Measurements from ENCODE around the gene UVRAG. TPM values are rescaled to one million over a fixed set of nuclear protein-coding genes. Genes with fewer than 3 reads are reported as not detected.

The UVRAG gene
- total RNA-seq, 1 experiment from 2014 or later, result 19.3 TPM

DNA sequence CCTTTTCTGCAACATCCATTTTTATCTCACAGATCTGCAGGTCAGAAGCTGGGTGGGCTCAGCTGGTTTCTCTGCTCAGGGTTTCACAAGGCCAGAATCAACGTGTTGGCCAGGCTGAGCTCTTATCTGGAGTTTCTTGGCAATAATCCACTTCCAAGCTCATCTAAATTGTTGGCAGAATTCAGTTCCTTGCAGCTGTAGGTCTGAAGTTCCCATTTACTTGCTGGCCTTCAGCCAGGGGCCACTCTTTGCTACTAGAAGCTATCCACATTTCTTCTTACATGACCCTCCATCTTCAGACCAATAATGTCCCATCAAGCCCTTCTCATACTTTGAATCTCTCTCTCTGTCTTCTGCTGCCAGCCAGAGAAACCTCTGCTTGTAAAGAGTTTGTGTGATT is 287.8 kb downstream of the UVRAG start:
- no peak for DNase-seq (ENCODE audit: low spot score)

DNA sequence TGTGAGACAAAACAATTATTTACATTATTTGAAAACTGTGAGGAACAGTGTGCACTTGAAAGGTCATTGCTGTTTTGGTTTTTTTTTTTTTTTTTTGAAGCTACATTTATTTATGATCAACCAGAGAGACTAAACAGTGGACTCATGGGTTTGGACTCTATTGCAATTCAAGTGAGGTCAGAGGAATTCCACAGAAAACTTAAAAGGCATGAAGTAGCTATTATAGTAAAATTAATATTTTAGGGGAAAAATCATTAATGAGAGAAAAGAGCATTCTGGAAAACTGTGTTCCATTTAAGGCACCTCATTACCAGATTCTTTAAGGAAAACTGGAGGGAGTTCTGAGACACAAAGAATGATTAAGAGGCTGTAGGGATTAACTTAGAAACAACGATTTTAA is 288.4 kb downstream of the UVRAG start:
- no peak for DNase-seq (ENCODE audit: low spot score)

DNA sequence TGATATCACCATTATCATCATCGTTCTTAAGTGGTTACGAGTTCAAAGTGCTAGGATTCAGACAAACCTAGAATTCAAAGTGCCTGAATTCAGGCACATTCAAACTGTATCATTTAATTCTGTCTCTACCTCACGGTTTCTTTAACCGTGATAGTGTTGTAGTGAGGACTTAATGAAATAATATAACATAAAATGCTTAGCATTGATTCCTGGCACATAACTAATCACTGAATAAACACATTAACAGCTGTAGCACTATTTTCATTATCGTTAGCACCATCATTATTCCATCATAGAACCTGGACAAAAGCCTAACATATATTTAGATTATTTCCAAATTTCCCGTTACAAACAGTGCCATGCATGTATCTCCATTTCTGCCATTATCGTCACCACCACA is 289.3 kb downstream of the UVRAG start:
- no peak for DNase-seq (ENCODE audit: low spot score)

DNA sequence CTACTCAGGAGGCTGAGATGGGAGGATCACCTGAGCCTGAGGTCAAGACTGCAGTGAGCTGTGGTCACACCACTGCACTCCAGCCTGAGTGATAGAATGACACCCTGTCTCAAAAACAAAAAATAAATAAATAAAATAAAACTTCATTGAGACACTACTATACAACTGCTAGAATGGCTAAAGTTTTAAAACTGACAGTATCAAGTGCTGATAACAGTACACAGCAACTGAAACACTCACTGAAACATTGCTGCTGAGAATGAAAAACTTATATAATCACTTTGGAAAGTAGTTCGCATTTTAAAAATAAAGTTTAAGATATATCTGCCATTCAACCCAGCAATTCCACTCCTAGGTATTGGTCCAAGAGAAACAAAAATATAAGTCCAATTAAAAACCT is 290.6 kb downstream of the UVRAG start:
- no peak for DNase-seq (ENCODE audit: low spot score)

DNA sequence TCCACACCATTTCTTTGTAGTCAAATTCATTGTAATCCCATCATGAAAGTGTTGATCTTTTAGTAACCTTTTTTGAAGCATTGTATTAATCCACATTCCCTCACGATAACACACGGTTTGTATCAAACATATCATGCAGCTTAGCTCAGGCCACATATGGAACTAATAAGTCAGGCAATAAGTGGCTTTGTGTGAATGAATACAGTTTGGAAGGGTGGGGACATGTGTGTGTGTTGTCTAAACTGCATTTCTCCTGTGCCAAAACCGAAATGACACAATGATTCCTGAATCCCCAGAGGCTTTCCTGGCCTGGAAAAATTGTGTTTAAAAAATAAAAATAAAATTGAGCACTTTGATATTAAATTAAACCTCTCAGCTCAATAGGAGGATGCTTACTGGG is 293.0 kb downstream of the UVRAG start:
- no peak for DNase-seq (ENCODE audit: low spot score)

DNA sequence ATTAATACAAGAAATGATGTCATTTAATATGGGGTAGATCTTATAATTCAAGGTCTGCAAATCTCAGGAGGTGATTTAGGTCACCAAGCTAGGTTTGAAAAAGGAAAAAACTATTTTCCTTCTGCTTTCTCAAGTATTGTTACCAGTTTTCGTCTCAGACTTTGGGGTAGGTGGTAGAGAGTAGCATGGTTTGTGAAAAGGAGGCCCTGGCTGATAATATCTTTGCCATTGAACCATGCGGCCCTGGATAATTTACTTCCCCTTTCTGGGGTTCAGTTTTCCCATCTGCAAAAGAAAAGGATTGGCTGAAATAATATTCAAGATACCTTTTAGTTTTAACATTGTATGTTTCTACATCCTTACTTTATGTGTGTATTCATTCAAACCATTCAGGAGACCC is 299.2 kb downstream of the UVRAG start:
- DNase-seq (ENCODE audit: low spot score), result no peak

DNA sequence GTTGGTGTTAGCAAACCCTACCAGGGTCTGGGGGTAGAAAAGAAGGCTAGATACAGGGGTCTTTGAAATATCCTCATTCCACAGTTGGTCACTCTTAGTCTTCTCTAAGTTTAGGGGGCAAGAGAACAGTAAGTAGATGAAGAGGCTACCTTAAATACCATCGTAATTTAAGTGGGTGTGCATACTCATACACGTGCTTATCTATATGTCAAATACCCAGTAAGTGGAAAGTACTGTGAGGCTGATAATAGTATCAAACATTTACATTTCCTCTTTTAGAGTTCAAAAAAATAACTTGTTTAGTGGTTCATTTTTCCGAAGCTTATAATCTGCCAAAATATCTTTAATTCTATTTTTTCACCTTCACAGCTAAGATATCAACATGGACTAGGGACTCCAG is 300.5 kb downstream of the UVRAG start:
- no peak for DNase-seq (ENCODE audit: low spot score)

DNA sequence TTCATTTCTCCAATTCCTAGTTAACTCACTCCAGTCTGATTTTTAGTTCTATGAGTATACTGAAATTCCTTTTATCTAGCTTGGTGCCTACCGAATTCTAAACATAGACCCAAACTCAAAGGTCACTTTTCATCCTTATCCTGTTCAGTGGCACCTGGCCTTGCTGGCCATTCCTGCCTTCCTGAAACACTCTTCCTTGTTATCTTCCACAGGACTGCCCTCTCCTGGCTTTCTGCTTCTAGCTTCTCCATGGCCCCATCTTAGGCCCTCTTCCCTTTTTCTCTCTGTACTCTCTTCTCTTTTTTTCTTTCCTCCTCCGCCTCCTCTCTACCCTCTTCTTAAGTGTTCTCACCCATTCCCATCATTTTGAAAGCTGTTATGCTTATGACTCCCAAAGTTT is 304.0 kb downstream of the UVRAG start:
- DNase-seq (ENCODE audit: low spot score), result no peak

DNA sequence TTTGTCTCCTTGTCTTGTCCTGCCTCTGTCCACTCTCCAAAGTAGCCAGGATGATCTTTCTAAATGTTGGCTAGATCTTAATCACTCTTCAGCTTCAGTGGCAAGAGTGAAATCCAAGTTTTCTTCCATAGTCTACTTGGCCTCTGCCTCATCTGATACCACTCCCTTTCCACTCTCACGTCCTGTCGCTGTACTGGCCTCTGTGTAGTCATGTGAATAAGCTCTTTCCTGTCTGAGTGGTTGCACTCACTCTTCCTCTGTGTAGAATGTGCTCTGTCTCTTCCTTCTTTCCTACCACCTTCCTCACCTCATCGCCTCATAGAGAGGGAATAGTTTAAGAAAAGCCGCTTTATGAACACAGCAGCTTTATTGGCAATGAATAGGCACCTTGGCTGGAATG is 304.8 kb downstream of the UVRAG start:
- no peak for DNase-seq (ENCODE audit: low spot score)

DNA sequence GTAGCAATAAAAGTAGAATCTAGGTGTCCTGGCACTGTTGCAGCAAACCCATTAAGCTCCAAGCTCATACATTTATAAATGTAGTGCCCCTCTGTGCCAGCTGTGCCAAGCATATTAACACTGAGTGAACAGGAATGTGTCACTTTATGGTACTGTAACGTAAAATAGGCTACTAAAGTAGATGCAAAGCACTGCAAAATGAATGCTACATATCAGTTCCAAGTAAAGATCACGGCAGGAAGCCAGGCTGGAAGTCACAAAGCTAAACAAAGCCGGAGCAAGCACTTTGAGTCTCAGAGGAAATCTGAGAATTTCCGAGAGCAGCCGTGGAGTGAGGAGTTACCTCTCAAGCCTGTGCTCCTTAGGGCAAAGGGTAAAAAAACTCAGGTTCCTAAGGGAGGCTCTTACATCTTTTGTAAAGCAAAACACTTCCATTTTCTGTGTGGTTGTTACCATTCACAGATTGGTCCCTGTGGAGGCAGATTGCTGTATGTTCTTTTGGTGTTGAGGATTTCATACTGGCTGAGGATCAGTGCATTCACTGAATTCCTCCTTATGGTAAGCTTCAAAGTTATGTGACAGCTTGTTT is 305.6 kb downstream of the UVRAG start:
- DNase-seq (ENCODE audit: low spot score), result no peak

DNA sequence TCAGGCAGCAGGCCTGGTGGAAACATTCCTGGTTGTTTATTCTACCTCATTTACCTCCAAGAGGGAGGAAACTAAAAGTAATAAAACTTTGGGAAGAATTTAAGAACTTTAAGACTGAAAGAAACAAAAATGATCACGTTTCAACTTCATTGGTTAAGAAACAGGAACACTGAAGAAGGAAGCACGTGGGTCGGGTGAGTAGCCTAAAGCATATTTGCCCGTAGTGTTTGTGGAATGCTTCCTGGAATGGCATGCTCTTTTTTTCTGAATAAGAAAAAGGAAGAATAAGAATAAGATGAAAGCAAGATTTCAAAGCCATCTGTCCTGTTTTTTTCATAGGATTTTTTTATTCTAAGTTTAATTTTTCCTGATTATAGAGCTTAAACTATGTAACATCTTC is 308.2 kb downstream of the UVRAG start:
- no peak for DNase-seq (ENCODE audit: low spot score)

DNA sequence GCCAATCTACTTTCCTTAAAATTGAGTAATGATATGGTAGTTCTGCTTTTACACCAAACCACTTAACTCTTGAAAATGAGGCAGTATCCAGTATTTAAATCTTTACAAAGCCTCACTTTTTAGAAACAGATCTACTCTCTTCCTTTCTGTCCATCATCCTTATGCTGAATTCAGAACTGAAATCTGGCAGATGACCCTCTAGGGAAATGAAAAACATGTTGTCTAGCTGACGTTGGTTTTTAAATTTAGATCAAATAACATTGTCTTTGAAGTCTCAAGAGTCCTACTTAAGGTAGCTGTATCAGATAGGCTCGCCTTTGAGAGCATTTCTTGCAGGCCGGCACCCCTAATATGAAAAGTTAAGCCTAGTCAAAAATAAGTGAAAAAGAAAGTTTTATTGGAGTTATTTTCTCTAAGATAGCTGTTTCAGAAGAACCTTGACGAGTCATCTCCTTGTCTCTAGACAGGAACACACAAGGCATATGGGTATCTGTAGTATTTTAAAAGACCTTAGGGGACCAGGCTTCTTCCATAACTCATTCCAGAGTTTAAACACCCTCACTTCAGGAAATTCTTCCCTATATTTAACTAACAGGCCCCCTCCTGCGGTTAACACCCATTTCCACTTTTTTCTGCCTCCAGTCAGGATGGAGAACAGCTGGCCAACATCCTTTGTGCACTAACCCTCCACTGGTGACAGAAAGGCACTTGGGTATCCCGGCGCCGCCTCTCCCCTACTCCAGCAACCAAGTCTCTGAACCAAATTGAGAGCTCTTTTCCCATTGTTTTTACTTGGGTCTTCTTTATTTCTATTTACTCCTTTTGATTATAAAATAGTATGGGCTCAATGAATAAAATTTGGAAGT is 310.1 kb downstream of the UVRAG start:
- DNase-seq (ENCODE audit: low spot score), result no peak

DNA sequence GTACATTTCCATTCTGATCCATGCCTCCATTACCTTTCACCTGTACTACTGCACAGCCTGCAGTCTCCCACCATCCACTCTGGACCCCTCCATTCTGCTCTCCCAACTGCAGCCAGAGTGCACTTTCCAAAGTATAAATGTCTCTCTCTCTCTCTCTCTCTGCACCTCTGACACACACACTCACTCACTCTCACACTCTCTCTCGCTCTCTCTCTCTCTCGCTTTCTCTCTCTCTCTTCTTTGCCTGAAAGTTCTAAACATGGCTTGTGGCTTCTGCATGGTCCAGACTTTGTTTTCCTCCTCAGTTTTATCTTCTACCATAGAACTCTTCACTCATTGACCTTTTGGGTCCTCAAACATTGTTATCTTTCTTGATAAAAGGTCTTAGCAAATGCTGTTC is 314.7 kb downstream of the UVRAG start:
- DNase-seq (ENCODE audit: low spot score), result no peak

DNA sequence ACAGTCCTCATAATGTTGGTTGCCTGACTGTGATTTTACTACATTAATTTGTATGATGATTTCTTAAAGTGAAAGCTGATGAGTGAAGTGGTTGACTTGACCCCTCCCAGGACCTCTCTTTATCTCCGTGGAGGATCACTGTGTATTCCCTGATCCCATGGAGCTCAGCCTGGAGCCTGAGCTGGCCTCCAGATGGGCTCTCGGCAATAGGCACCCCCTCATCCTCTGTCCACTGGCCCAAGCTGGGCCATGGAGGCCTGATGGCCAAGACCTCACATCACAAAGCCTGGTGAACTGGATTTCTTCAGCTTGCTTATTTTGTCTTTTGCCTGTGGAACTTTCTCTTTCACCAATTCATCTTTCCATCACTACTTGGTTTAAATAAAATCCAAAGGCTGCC is 316.1 kb downstream of the UVRAG start:
- no peak for DNase-seq (ENCODE audit: low spot score)

DNA sequence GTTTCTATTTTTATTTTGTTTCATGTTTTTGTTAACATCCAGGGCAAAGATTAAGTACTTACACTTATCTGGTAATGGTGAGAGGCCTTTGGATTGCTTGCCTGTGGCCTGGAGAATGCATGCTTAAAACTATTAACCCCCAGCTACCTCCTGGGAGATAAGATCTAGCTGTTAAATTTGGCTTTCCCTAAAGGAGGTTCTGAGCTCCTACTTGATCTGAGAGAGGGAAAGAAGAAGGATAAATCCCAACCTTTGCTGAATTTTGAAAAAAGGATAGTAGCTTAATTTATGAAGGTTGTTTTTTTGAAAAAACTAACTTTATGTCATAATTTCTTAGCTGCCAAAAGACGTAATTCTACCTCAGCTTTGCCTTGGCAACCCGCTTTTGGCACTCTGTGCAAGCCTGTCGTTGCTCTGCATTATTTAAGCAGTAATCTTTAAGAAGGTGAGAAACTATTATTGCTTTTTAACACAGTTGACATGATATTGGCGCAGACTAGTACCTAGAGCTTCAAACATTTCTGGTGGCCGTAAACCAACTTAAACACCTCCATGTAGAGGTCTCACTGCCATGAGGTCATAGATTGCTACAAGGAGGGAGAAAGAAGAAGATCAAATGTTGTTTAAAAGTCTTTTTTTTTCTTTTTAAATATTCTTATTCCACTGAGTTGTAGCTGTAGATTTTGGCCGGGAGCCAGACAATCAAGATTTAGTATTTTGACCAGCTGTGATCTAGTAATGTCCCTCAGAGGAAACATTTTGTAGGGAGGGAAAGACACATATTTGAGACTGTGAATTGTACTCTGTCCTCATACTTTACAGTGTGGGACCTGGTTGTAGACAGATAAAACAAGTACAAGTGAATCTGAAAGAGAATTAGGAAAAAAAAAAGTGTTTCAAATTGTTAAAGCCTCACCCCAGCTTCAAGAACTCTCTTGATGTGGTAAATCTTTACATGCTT is 316.9 kb downstream of the UVRAG start:
- DNase-seq (ENCODE audit: low spot score), result no peak

DNA sequence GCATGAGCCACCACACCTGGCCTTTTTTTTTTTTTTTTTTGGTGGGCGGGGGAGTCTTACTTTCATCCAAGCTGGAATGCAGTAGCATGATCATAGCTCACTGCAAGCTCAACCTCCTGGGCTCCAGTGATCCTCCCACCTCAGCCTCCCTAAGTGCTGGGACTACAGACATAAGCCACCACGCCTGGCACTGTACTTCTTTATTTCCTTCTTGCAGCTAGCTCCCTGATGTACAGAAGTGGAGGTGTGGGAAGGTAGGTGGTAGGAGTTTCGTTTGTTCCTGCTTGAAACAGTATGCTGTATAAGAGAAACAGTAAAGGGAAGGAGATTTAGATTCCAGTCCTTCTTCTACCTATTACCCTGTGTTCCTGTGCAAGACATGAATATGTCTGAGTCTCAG is 319.2 kb downstream of the UVRAG start:
- no peak for DNase-seq (ENCODE audit: low spot score)

DNA sequence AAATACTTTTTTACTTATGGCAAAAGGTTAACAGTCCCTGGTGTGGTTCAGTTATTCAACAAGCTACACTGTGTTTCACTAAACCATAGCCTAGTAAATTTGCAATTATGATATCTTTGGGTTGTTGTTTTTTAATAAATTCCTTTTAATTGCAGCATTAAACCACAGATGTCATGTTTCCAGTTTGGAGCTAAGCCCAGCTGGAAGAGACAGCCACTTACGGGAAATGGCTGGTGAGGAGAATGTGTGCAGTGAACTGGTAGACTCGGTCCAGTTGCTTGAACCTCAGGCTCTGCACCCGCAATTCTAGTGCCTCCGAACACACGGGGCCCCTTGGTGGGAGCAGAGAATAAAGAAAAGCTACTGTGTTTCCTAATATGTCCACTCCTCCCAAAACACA is 320.5 kb downstream of the UVRAG start:
- no peak for DNase-seq (ENCODE audit: low spot score)

DNA sequence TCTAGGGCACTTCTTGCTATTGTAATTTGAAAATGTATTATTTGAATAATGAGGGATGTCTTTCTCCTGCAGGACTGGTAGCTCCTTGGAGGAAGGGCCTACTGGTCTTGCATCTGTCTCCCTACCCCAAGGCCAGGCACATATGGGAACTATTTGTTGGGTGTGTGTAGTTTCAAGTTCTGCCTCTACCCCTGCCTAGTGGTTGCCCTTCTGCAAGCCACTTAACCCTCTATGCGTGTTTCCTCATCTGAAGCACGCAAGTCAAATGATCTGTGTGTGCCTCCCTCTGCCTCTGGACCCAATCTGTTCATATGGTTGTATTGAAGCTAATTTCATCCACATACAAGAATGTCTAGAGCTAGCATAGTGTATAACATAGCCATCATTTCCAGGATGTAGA is 324.3 kb downstream of the UVRAG start:
- no peak for DNase-seq (ENCODE audit: low spot score)

DNA sequence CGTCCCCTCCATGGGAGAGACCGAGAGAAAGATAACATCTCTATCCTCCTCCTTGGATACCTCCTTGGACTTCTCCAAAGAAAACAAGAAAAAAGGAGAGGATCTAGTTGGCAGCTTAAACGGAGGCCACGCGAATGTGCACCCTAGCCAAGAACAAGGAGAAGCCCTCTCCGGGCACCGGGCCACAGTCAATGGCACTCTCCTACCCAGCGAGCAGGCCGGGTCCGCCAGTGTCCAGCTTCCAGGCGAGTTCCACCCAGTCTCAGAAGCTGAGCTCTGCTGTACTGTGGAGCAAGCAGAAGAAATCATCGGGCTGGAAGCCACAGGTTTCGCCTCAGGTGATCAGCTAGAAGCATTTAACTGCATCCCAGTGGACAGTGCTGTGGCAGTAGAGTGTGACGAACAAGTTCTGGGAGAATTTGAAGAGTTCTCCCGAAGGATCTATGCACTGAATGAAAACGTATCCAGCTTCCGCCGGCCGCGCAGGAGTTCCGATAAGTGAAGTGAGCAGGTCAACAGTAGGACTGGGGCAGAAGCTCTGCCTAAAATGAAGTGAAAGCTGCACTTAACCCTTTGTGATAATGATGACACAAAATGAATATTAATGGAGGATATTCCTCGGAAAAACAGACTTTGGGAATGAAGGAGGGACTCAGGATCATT is 326.0 kb downstream of the UVRAG start:
- no peak for DNase-seq (ENCODE audit: low spot score)

DNA sequence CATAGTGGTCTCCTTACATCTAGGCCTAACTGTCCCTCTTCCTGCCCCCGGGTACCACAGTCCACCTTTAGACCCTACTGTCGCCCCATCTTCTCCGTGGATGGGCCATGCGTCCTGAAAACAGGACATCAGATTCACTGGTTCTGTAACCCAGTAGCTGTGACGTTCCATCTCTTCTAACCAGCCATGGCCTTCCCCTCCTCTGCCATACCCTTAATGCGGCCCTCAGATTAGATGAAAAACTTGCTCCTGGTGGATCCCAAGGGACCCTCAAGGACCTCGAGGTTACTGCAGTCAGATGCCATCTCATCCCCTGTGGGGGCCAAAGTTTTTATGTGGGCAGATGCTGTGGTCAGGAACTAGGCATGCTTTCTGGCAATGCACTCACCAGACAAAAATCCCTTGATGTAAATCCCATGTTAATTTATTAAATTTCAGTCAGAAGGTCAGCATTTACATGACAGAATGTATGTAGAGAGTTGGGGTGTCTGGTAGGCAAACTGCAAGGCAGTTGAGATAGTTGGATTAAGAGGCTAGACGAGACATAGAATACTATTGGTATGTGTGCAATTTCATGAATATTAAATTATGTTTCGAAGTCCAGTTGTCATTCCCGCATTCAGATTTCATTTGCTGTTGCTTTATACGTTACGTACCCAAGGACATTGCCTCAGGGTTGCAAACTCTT is 327.0 kb downstream of the UVRAG start:
- no peak for DNase-seq (ENCODE audit: low spot score)

DNA sequence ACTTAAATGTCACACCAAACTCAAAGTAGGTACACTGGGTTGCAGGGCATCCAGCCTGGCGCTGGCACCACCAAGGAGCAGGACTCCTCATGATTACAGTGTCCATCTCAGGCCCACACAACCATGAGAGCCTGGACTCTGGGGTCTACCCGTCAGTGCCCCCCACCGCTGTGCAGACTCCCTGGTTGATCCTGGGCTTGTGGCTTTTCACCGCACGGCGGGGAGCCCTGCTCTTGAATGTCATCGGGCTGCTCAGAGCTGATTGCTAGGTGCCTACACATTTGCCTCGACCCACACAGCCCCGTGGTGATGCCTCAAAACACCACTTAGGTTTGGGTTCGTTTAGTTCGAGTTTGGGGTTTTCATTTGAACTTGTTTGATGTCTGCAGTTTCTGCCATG is 328.3 kb downstream of the UVRAG start:
- DNase-seq (ENCODE audit: low spot score), result no peak
